Stimulated activated CD4-positive, alpha-beta T cell treated with anti-CD3 and anti-CD28 coated beads, Interleukin-2, amount 100 ng/mL, for 24 hours (primary cell): ENCODE data around the gene SCYL2.
"Not testable (repeated sequence)": the region's sequence is repeated elsewhere in the genome, so short reads cannot be mapped to it uniquely, and the experiment has no call there.

Experiments used
- DNase-seq, 2 donors: peaks; one replicate each; pipeline ENCODE4 v3.0.0-alpha.2; 2020

The SCYL2 gene

GRCh38 chr12:100329800-100330199 is 62.8 kb downstream of the SCYL2 start:
- DNase-seq: no peak

DNA sequence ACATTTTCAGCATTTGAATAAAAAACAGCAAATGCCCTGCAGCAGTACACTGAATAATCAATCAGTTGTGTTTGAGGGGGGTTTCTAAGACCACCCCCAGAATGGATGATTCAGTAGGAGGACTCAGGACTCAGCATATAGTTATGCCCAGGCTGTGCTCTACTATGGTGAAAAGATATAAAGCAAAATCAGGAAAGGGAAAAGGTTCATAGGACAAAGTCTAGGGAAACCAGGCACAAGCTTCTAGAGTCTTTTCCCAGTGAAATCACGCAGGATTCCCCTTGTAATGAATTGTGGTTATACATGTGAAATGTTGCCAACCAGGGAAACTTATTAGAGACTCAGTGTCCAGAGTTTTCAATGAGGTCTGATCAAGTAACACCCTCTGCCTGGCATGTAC is 64.9 kb downstream of the SCYL2 start:
- DNase-seq: no peak

GRCh38 chr12:100332852-100333251 is 65.9 kb downstream of the SCYL2 start:
- no peak for DNase-seq

GRCh38 chr12:100337299-100337698 is 70.3 kb downstream of the SCYL2 start:
- no peak for DNase-seq

DNA sequence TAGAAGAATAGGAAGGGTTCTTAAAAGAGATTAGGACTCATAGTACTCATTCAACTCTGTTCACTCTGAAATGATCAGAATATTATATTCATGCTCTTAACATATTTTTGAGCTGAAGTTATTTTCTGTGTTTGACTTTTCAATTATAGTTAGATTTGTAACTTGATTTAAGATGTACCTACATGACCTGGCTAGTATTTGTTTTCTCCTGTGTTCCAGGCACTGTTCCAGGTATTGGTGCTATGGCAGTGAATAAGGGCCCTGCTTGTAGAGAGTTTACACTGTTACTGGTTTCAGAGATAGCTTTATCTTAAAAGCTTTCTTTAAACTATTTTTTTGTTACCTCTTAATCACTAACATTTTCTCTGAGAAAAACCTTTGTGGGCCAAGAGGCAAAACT is 70.8 kb downstream of the SCYL2 start:
- DNase-seq: no peak

- no peak for DNase-seq
These were observed 72.1 kb downstream of the SCYL2 start for GRCh38 chr12:100339071-100339470.

GRCh38 chr12:100342897-100343296 is 75.9 kb downstream of the SCYL2 start:
- DNase-seq: not testable (repeated sequence)

- not testable (repeated sequence) for DNase-seq
These were observed 77.4 kb downstream of the SCYL2 start for GRCh38 chr12:100344351-100344750.

GRCh38 chr12:100345020-100345767 is 78.2 kb downstream of the SCYL2 start:
- no peak for DNase-seq

DNA sequence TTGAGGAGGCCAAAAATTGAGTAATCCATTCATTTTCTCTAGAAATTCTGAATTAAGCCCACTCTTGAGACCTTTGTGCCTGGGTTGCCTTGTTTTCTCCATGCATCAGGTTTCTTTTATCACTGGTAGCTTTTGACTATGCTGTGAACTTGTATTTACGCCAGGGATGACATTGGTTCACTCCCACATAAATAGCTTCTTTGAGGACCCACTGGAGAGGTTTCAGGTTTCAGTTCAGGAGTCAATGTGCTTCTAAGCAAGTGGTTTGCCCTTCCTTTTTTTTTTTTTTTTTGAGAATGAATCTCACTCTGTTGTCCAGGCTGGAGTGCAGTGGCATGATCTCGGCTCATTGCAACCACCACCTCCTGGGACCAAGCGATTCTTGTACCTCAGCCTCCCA is 79.7 kb downstream of the SCYL2 start:
- DNase-seq: no peak

DNA sequence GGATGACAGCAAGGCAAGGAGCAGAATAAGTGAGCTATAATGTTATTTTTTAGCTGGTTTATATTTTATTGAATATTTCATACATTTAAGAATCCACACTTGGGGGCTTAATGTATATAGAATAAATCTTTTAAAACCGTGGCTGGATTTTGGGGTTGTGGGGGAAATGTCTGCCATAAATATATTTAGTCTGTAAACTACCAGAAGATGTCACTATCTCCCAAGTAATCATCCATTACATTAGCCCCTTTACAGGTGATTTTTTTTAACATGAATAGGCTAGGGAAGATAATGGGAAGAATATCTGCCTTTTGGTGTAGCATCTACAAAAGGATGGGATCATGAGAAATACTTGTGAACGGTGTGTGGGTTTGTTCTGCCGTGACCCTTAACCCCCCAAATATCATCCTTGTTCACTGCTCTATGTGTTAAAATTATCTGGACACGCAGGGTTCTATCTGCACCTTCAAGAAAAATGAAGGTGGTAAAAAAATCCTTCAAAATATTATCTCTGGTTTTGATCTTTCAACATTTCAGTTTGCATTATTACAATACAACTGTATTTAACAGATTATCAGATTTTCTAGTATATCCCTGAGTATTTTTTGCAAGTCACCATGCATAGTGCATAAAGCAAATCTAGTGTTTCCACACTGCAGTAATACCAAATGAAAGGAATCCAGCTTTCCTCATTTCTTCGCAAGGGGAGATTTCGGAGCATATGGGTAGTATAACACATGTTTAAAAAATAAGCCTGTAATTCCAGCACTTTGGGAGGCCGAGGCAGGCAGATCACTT is 81.9 kb downstream of the SCYL2 start:
- DNase-seq: no peak

DNA sequence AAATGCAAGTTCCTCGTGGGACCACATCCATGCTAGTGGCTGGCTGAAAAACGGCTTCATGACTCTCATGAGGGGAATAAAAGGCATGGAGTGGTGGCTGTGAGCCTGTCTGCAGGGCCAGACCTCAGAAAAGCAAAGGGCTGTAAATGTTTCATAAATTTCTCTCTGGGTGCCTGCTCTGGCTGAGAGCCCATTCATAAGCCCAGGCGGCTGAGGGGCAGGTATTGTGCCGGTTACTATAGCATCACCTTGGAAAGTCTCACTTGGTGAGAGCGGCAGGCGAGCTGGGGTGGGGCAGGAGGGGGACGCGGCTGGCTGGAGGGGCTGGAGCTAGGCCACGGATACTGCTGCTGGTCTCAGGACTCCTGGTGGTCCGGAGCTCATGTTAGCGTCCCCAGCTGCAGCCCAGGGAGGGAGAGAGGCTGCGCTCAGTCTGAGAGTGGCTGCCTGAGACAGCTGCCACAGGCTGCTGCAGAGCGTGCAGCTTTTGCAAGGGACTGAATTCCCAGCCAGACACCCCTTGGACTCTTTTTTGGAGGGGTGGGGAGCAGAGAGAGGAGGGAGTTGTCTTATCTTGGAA is 89.8 kb downstream of the SCYL2 start, which contains the start of gene SLC17A8:
Gene SLC17A8 (plus strand): TSS at position 431 of the 580 bp plus-strand sequence. CDS start 318 bp downstream, outside the sequence.
- DNase-seq: no peak

- DNase-seq: no peak
These were observed 92.3 kb downstream of the SCYL2 start for GRCh38 chr12:100359248-100359647.

- DNase-seq: no peak
These were observed 92.8 kb downstream of the SCYL2 start for GRCh38 chr12:100359822-100360221.

DNA sequence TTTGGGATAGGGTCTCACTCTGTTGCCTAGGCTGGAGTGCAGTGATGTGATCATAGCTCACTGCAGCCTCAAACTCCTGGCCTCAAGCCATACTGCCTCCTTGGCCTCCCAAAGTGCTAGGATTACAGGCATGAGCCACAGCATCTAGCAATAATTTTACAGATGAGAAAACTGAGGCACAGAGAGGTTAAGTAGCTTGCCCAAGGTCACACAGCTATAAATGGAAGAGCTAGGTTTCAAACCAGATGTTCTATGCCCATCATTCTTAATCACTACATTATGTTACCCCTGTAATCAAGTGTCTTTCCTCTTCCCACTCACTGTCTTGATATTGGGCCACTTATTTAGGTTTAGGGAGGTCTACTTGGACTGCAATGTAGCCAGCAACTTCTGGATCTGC is 93.5 kb downstream of the SCYL2 start:
- no peak for DNase-seq

GRCh38 chr12:100364324-100364723 is 97.3 kb downstream of the SCYL2 start:
- no peak for DNase-seq

DNA sequence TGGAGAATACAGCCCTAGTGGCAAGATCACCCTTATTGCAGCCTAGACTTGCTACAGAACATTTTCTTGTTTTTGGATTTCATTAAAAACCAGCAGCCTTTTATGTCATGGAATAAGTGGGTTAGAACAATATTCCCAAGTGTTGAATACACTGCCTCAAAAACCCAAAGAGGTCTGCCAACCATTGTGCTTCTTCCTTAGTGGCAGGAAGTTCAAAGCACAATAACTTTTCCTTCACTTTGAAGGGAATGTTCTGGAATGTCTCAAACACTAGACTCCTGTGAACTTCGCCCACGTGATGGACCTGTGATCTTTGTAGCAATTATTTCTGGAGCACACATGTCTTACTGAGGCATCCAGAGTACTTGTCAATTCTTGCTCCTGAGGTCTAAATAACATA is 98.4 kb downstream of the SCYL2 start:
- no peak for DNase-seq

DNA sequence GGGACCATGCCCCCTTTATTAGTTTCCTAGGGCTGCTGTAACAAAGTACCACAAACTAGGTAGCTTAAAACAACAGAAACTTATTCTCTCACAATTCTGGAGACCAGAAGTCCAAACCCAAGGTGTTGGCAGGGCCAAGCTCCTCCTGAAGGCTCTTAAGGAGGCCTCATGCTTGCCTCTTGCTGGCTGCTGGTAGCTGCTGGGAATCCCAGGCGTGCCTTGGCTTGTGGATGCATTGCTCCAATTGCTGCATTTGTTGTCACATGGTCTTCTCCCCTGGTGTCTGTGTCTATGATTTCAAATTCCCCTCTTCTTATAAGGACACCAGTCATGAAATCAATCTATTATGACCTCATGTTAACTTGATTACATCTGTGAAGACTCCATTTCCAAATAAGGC is 101.1 kb downstream of the SCYL2 start:
- DNase-seq: no peak

DNA sequence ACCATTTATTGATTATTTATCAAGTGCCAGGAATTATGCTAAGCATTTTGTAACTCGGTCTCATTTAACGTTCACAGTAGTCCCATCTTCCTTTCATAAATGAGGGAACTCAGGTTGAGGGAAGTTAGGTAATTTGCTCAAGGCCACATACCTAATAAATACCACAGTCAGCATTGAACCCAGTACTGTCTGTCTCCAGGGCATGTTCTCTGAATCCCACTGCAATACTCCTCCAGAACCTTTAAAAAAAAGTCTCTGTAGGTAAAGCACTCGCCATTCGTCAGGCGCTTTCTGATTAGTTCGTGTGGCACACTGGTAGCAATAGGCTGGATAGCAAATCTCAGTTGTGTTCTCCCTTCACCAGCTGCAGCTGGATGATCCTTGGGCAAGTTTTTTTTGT is 104.2 kb downstream of the SCYL2 start:
- DNase-seq: no peak

- no peak for DNase-seq
These were observed 106.1 kb downstream of the SCYL2 start for GRCh38 chr12:100372853-100373640.

GRCh38 chr12:100375038-100375735 is 108.2 kb downstream of the SCYL2 start:
- no peak for DNase-seq

GRCh38 chr12:100376161-100376560 is 109.2 kb downstream of the SCYL2 start:
- no peak for DNase-seq
